MM.1S (cell line): ENCODE results near the gene MICU2.

Experiments used
- CTCF ChIP-seq: fragments of 300-600 bp; sonication (generic); IDR thresholded peaks from 2 replicates; pipeline ENCODE4 v1.5.1; 2016; ENCODE audit warnings: antibody characterized with exemption, low read length, mixed read lengths
- EZH2 ChIP-seq: fragments of 300-600 bp; sonication (generic); optimal IDR thresholded peaks from 2 replicates; pipeline ENCODE3; 2017; ENCODE audit warnings: low read depth, mild to moderate bottlenecking, antibody characterized with exemption, low read length, mixed read lengths

DNA sequence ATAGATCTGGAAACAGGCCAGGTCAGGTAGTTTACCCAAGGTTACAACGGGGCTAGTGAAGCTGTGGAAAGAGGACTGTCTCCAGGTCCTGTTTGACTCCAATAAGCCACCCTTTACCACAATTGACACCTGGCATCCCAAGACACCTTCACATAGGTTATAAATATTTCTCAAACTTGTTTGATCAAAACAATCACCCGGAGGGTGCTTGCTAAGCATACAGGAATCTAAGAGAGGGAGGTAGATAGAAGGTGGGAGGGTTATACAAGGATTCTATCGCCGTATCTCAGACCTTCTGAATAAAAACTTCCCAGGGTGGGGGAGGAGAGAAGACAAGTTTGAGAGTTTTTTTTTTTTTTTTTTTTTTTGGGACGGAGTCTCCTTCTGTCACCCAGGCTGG is 55.4 kb downstream of the MICU2 start:
- TF ChIP-seq CTCF (no peak), EZH2 (no peak)
